ENCODE data around the gene PLEKHM3. TPM values are rescaled to one million over a fixed set of nuclear protein-coding genes. Genes with fewer than 3 reads are reported as not detected.

Gene PLEKHM3
- total RNA-seq, result 60.8 TPM

GRCh38 chr2:208025037-208025813 is at the start of gene PLEKHM3:
Gene PLEKHM3 (minus strand): TSS chr2:208025527. CDS start chr2:208001639, 23,888 bp downstream.

Other genes with a start within 250 kb of the PLEKHM3 start
- 823 TPM for gene CRYGD, start 99.0 kb upstream of the PLEKHM3 start, total RNA-seq
- gene CRYGC, start 104.3 kb upstream of the PLEKHM3 start, total RNA-seq, result 1,741 TPM
- 254 TPM for gene CRYGB, start 120.6 kb upstream of the PLEKHM3 start, total RNA-seq
- gene CRYGA, start 138.1 kb upstream of the PLEKHM3 start, total RNA-seq, result 885 TPM
- not detected for gene C2orf80, start 164.5 kb upstream of the PLEKHM3 start, total RNA-seq
- gene IDH1, start 229.5 kb upstream of the PLEKHM3 start, total RNA-seq, result 83.5 TPM
- 59.4 TPM for gene PIKFYVE, start 240.7 kb upstream of the PLEKHM3 start, total RNA-seq